HCT116 (cell line): ENCODE results near the gene TAF15.

Experiments
- ELF1 ChIP-seq: IDR thresholded peaks from 2 replicates; pipeline ENCODE4 v1.6.1; 2012; ENCODE audit warnings: low read depth, borderline replicate concordance
- MAX ChIP-seq: IDR thresholded peaks from 2 replicates; pipeline ENCODE4 v1.6.1; 2012
- POLR2A ChIP-seq: IDR thresholded peaks from 2 replicates; pipeline ENCODE4 v1.7.0; 2011; ENCODE audit warnings: borderline replicate concordance; ENCODE audit not compliant: insufficient read depth, insufficient read length; ENCODE audit errors: extremely low read depth
- SP1 ChIP-seq: IDR thresholded peaks from 2 replicates; pipeline ENCODE4 v1.6.1; 2012; ENCODE audit warnings: low read depth
- TF ChIP-seq, protein P1 (sequence below), 3 experiments: fragments of 200-600 bp in 1 of 3; sonication (generic) in 1 of 3; IDR thresholded peaks in 2 of 3; conservative IDR thresholded peaks in 1 of 3; 2 replicates each; pipeline ENCODE4 v1.5.1; 2012 to 2017; ENCODE audit warnings: low read depth in 2 of 3, low read length in 2 of 3, antibody characterized with exemption in 1 of 3, borderline replicate concordance in 1 of 3, control low read depth in 1 of 3, mild to moderate bottlenecking in 1 of 3, mixed read lengths in 1 of 3, mixed run types in 1 of 3, moderate library complexity in 1 of 3; ENCODE audit not compliant: insufficient read depth in 1 of 3

DNA sequence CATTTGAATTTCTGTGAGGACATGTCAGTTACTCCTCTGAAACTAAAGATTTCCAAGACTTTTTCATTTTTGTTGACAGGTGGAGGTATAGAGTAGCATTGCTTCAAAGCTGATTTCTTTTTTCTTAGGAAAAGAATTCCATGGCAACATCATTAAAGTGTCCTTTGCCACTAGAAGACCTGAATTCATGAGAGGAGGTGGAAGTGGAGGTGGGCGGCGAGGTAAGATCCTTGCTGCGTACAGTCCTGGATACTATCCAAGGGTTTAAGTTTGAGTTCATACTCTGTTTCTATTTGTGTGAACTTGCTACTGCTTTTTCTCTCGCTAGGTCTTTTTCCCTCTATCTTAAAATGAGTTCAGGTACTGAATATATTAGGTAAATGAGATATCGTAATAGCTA, 33.0 kb downstream of the TAF15 start:
- TF ChIP-seq POLR2A = no peak
- TF ChIP-seq, protein P1, sequence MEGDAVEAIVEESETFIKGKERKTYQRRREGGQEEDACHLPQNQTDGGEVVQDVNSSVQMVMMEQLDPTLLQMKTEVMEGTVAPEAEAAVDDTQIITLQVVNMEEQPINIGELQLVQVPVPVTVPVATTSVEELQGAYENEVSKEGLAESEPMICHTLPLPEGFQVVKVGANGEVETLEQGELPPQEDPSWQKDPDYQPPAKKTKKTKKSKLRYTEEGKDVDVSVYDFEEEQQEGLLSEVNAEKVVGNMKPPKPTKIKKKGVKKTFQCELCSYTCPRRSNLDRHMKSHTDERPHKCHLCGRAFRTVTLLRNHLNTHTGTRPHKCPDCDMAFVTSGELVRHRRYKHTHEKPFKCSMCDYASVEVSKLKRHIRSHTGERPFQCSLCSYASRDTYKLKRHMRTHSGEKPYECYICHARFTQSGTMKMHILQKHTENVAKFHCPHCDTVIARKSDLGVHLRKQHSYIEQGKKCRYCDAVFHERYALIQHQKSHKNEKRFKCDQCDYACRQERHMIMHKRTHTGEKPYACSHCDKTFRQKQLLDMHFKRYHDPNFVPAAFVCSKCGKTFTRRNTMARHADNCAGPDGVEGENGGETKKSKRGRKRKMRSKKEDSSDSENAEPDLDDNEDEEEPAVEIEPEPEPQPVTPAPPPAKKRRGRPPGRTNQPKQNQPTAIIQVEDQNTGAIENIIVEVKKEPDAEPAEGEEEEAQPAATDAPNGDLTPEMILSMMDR (IDR thresholded peaks at IDR 0.05 in 2 of 3, conservative IDR thresholded peaks at IDR 0.05 in 1 of 3; ENCODE audit: borderline replicate concordance in 1 of 3, insufficient read depth in 1 of 3, low read depth in 2 of 3, low read length in 2 of 3) = no peak
- TF ChIP-seq SP1 = no peak
- no peak for TF ChIP-seq ELF1
- TF ChIP-seq MAX = no peak
